ENCODE measurements around the gene FIBIN. TPM values are rescaled to one million over a fixed set of nuclear protein-coding genes. Genes with fewer than 3 reads are reported as not detected.

Gene FIBIN
- total and polyA plus RNA-seq, 10 donors: 1.00 to 17.9 (median 6.9) TPM

GRCh38 chr11:27008811-27009535 is 15.1 kb downstream of the FIBIN start:
- Histone ChIP-seq H3K4me1 (peaks cover 0 to 11% (median 2%) of the 10 kb centered on the region in 6 donors), H3K36me3 (no peaks in the 10 kb centered on the region), H3K27ac (no peak overlapping the region), H3K9me3 (no peaks in the 10 kb centered on the region), H3K4me3 (no peak overlapping the region), H3K27me3 (replicated peaks in 1 of 7) (no peaks in the 10 kb centered on the region)
- no peak for TF ChIP-seq CTCF (IDR thresholded peaks at IDR 0.05 in 8 of 11, conservative IDR thresholded peaks at IDR 0.05 in 3 of 11)
- intact Hi-C loops (cut with DNase I; ENCODE audit: low total_unique reads): no loop called here
- no peak for DNase-seq

DNA sequence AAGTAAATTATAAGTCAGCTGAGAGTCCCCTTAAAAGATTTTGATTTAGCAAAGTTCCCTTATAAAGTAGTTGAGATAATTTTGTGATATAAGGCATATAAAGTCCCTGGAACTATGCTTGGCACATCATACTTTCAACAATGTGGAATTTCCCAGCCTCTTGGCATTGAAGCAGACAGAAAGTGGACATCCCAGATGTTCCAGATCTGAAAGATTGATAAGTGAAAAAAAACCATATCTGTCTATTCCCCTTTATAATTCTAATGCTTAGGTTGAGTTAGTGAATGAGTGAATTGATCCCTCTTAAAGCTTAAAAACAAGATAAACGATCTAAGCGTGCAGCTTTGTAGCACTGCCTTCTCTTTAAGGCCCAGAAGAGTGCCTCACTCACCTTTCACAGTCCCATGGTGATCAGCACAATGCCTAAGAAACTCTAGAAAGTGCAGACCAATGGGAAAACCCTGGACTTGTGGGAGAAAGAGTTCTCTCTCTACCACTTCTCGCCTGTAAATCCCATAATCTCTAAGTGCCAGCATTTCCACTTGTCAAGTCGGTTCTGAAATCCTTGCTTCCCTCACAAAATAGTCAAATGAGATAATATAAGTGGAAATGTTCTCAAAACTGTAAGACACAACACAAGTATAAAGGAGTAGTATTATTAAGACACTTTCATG is 17.8 kb downstream of the FIBIN start:
- intact Hi-C loops (cut with DNase I; ENCODE audit: low total_unique reads): no loop called here
- Histone ChIP-seq H3K27ac (peak overlapping the region in 6 of 8 donors; percentile 3 to 39 (median 20)), H3K27me3 (replicated peaks in 1 of 7) (no peaks in the 10 kb centered on the region), H3K9me3 (no peaks in the 10 kb centered on the region), H3K36me3 (no peaks in the 10 kb centered on the region), H3K4me1 (peaks cover 0 to 11% (median 2%) of the 10 kb centered on the region in 6 donors), H3K4me3 (no peak overlapping the region)
- 56 to 73% (median 70%) methylated on average over 4 of the region's 4 CpGs for WGBS, 5 donors
- no peak for TF ChIP-seq CTCF (IDR thresholded peaks at IDR 0.05 in 8 of 11, conservative IDR thresholded peaks at IDR 0.05 in 3 of 11)
- no peak for TF ChIP-seq POLR2A (IDR thresholded peaks at IDR 0.05)
- TF ChIP-seq POLR2AphosphoS5 (IDR thresholded peaks at IDR 0.05): no peak
- DNase-seq: no peak

GRCh38 chr11:27012234-27012921 is 18.5 kb downstream of the FIBIN start:
- H3K27ac ChIP-seq: peak overlapping the region in 6 of 8 donors; percentile 3 to 39 (median 20)
- DNase-seq: no peak
- TF ChIP-seq POLR2AphosphoS5 (IDR thresholded peaks at IDR 0.05): no peak
- no peak for TF ChIP-seq CTCF (IDR thresholded peaks at IDR 0.05 in 8 of 11, conservative IDR thresholded peaks at IDR 0.05 in 3 of 11)
- TF ChIP-seq POLR2A (IDR thresholded peaks at IDR 0.05): no peak
- no peaks in the 10 kb centered on the region for H3K9me3 ChIP-seq
- H3K36me3 ChIP-seq: no peaks in the 10 kb centered on the region
- no peaks in the 10 kb centered on the region for H3K27me3 ChIP-seq (replicated peaks in 1 of 7)
- intact Hi-C loops (cut with DNase I; ENCODE audit: low total_unique reads): no loop called here
- H3K4me1 ChIP-seq: peaks cover 0 to 11% (median 2%) of the 10 kb centered on the region in 6 donors
- no peak overlapping the region for H3K4me3 ChIP-seq
- WGBS, 5 donors: 32 to 55% (median 36%) methylated on average over 4 of the region's 4 CpGs
